Testis (tissue), 3 donors: ENCODE data around the gene EFNA5. TPM values are rescaled to one million over a fixed set of nuclear protein-coding genes. Genes with fewer than 3 reads are reported as not detected.

Source experiments
- DNase-seq: peaks from one replicate; pipeline ENCODE4 v3.0.0-alpha.2; 2019
- H3K27ac ChIP-seq, 2 donors: fragments of 200-600 bp; sonication (generic); one replicate each; pipeline ENCODE4 v1.5.1; 2019
- H3K27me3 ChIP-seq: fragments of 200-600 bp; sonication (generic); one replicate; pipeline ENCODE4 v1.5.1; 2019
- H3K36me3 ChIP-seq: fragments of 200-600 bp; sonication (generic); one replicate; pipeline ENCODE4 v1.5.1; 2017; ENCODE audit warnings: low read depth; ENCODE audit errors: missing control alignments
- H3K4me1 ChIP-seq: fragments of 200-600 bp; sonication (generic); one replicate; pipeline ENCODE4 v1.5.1; 2019
- H3K4me3 ChIP-seq, 2 donors: fragments of 200-600 bp; sonication (generic); one replicate each; pipeline ENCODE4 v1.5.1; 2017 to 2019
- H3K9me3 ChIP-seq: fragments of 200-600 bp; sonication (generic); one replicate; pipeline ENCODE4 v1.5.1; 2017
- POLR2A ChIP-seq: fragments of 450-650 bp; IDR thresholded peaks from one replicate; pipeline ENCODE4 v1.6.1; 2017; ENCODE audit warnings: antibody characterized with exemption, mild to moderate bottlenecking, moderate library complexity
- WGBS, 2 donors: methylation state at CpG; one replicate each; pipeline ENCODE4 v1.1.5; 2018; 5-methylcytosine and 5-hydroxymethylcytosine counted together
- intact Hi-C: fragments of 100-400 bp; cut with DNase I; formaldehyde crosslinking; loops from one replicate; pipeline ENCODE4 v1.15.1; 2023; ENCODE audit warnings: low total_unique reads
- polyA plus RNA-seq: library from polyadenylated mRNA; stranded (reverse); fragments of 350-450 nt; fragmentation: Illumina TruSeq; extraction: RNeasy Lipid Tissue Mini Kit (QIAGEN cat#74804); gene quantifications from one replicate; pipeline ENCODE4 v1.2.3, GENCODE V29; 2014; ENCODE audit warnings: low read depth, low replicate concordance; ENCODE audit not compliant: insufficient read depth
- total RNA-seq, 2 donors: library from RNA; depleted of rRNA; stranded (reverse); fragments of >200 nt; gene quantifications; one replicate each; pipeline ENCODE4 v1.2.3, GENCODE V29; 2016
- TF ChIP-seq, protein P1 (sequence below), 3 experiments: fragments of 450-650 bp in 2 of 3; fragments of 200-600 bp in 1 of 3; sonication (generic) in 1 of 3; IDR thresholded peaks; one replicate each; pipeline ENCODE4 v1.5.1; 2016 to 2019; ENCODE audit warnings: antibody characterized with exemption in 3 of 3, mild to moderate bottlenecking in 2 of 3, moderate library complexity in 1 of 3

The EFNA5 gene
- total and polyA plus RNA-seq, 3 donors from 2014 or later: 2.6 to 5.4 (median 3.5) TPM

DNA sequence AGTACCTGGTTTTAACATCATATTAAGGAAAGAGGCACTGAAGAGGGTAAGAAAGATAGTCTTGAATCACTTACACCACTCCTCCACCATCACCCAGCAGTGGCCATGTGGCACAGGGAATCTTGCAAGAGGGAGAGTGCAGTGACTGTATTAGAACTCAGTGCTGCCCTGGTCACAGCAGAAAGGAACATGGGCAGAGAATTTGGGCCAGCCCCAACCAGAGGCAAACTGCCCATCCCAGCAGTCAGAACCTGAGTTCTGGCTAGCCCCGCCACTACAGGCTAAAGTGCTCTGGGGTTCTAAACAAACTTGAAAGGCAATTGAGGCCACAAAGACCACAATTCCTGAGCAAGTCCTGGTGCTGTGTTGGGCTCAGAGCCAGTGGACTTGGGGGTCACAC, 16.7 kb upstream of the EFNA5 start:
- Histone ChIP-seq H3K36me3 (no peaks in the 10 kb centered on the region), H3K4me1 (no peaks in the 10 kb centered on the region), H3K27ac (no peak overlapping the region), H3K4me3 (no peak overlapping the region), H3K27me3 (no peaks in the 10 kb centered on the region), H3K9me3 (no peaks in the 10 kb centered on the region)
- intact Hi-C loops: no loop called here
- no peak for TF ChIP-seq POLR2A
- TF ChIP-seq, protein P1, sequence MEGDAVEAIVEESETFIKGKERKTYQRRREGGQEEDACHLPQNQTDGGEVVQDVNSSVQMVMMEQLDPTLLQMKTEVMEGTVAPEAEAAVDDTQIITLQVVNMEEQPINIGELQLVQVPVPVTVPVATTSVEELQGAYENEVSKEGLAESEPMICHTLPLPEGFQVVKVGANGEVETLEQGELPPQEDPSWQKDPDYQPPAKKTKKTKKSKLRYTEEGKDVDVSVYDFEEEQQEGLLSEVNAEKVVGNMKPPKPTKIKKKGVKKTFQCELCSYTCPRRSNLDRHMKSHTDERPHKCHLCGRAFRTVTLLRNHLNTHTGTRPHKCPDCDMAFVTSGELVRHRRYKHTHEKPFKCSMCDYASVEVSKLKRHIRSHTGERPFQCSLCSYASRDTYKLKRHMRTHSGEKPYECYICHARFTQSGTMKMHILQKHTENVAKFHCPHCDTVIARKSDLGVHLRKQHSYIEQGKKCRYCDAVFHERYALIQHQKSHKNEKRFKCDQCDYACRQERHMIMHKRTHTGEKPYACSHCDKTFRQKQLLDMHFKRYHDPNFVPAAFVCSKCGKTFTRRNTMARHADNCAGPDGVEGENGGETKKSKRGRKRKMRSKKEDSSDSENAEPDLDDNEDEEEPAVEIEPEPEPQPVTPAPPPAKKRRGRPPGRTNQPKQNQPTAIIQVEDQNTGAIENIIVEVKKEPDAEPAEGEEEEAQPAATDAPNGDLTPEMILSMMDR (IDR thresholded peaks at IDR 0.05): no peak
- WGBS, 2 donors: 100% methylated on average over 1 of the region's 1 CpG
- no peak for DNase-seq

DNA sequence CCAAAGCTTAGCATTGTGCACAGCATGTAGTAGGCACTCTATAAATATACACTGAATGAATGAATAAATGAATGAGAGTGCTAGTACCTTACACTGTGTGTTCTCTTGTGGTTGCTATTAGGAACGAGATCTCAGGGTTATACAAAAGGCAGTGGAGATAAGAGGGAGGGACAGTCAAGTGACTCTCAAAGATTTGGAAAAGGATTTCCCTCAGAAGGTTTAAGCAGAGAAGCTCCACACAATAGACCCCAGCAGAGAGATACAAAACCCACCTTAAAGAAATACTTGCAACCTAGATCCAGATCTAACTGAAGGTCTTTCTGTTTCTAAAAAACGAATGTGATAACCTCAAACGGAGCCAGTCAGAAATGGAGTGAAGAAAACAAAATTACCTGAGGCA, 11.8 kb upstream of the EFNA5 start:
- no peaks in the 10 kb centered on the region for H3K27me3 ChIP-seq
- DNase-seq: no peak
- H3K4me3 ChIP-seq: no peak overlapping the region
- intact Hi-C loops: no loop called here
- H3K4me1 ChIP-seq: no peaks in the 10 kb centered on the region
- no peaks in the 10 kb centered on the region for H3K9me3 ChIP-seq
- TF ChIP-seq, protein P1 (IDR thresholded peaks at IDR 0.05): no peak
- no peak for TF ChIP-seq POLR2A
- WGBS, 2 donors: 53 to 70% methylated on average over 3 of the region's 3 CpGs
- no peaks in the 10 kb centered on the region for H3K36me3 ChIP-seq
- no peak overlapping the region for H3K27ac ChIP-seq

DNA sequence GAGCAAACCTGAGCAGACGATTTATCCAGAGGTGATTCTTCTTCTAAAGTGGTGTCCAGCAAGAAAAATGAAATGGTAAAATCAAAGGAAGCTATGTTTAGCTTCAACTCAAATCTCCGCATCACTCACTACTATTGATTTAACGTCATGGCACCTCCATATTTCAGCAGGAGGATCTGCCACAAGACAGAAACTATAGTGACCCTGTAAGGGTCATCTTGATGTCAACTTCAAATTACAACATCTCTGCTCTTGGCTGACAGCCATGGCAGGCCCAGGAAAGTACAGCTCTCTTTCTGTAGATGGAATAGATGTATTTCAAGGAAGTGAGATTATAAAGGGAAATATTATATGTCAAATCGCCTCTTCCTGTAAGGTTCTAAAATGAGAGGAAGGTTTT, 10.1 kb upstream of the EFNA5 start:
- TF ChIP-seq, protein P1 (IDR thresholded peaks at IDR 0.05): no peak
- no peak for TF ChIP-seq POLR2A
- Histone ChIP-seq H3K36me3 (no peaks in the 10 kb centered on the region), H3K9me3 (no peaks in the 10 kb centered on the region), H3K4me3 (no peak overlapping the region), H3K27ac (no peak overlapping the region), H3K4me1 (no peaks in the 10 kb centered on the region), H3K27me3 (no peaks in the 10 kb centered on the region)
- WGBS, 2 donors: 87 to 89% methylated on average over 4 of the region's 4 CpGs
- intact Hi-C loops: no loop called here
- no peak for DNase-seq

DNA sequence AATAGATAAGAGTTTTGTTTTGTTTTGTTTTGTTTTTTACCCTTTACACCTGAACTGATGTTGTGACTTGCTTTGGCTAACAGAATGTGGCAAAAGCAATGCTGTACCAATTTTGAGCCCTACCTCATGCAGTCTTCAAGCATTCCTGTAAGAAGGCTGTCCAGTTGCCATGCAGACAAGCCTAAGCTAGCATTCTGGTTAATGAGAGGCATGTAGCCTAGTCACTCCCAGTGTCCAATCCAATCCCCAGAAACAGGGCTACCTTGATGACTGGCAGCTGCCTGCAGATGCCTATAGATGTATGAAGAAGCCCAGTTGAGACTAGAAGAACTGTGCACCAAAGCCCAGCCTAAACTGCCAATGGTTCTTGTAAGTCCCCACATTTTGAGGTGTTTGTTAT, 9.4 kb upstream of the EFNA5 start:
- no peaks in the 10 kb centered on the region for H3K4me1 ChIP-seq
- H3K27ac ChIP-seq: no peak overlapping the region
- no peaks in the 10 kb centered on the region for H3K9me3 ChIP-seq
- H3K4me3 ChIP-seq: no peak overlapping the region
- H3K36me3 ChIP-seq: no peaks in the 10 kb centered on the region
- no peak for DNase-seq
- intact Hi-C loops: no loop called here
- no peaks in the 10 kb centered on the region for H3K27me3 ChIP-seq
- TF ChIP-seq POLR2A: no peak
- TF ChIP-seq, protein P1 (IDR thresholded peaks at IDR 0.05): no peak

DNA sequence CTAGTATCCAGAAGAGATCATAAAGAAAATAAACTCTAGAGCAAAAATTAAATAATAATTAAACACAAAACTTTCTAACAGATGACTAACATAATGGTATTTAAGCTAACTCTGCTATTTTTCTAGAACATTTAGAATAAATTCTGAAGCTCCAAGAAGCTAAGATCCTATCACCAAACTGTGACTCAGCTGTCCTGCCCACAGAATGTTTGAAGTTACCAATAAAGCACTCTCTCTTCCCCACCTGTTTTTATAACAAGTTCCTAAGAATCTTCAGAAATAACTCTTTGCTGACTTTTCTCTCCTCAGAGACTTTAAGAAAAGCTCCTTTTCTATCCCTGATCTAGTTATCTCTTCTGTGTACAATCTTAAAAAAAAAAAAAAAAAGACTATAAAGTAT, 6.0 kb upstream of the EFNA5 start:
- Histone ChIP-seq H3K27me3 (no peaks in the 10 kb centered on the region), H3K36me3 (no peaks in the 10 kb centered on the region), H3K4me1 (peaks cover 7% of the 10 kb centered on the region), H3K9me3 (no peaks in the 10 kb centered on the region), H3K27ac (no peak overlapping the region), H3K4me3 (no peak overlapping the region)
- intact Hi-C loops: no loop called here
- TF ChIP-seq POLR2A: no peak
- TF ChIP-seq, protein P1 (IDR thresholded peaks at IDR 0.05): no peak
- no peak for DNase-seq
